HFF-Myc (cell line): ENCODE results near the gene ARPIN.
"Not testable (repeated sequence)": the region's sequence is repeated elsewhere in the genome, so short reads cannot be mapped to it uniquely, and the experiment has no call there.

Source experiments
- DNase-seq: peaks from one replicate; pipeline ENCODE4 v3.0.0-alpha.2; 2011; ENCODE audit warnings: low read depth; ENCODE audit errors: extremely low read depth
- H3K4me3 ChIP-seq: replicated peaks from 2 replicates; pipeline ENCODE4 v1.5.1; 2011; ENCODE audit warnings: low read depth, mild to moderate bottlenecking, control low read depth, low read length
- CTCF ChIP-seq: IDR thresholded peaks from 2 replicates; pipeline ENCODE4 v1.5.1; 2012; ENCODE audit warnings: mild to moderate bottlenecking, low read depth, low read length, control low read depth; ENCODE audit errors: missing control alignments

ARPIN gene

DNA sequence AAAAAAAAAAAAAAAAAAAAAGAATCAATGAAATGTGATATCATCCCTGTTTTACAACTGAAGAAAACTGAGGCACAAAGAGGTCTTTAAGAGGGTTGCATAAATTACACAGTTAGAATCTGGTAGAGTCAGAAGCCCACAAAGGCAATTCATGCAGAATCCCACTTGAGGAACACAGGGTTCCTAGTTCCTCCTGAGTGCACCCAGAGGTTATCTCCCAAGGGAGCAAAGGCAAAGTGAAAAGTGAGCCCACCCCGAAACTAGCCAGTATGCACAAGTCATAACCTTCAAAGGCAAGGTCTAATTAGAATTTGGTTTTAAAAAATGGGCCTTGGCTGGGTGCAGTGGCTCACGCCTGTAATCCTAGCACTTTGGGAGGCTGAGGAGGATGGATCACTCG is 56.8 kb downstream of the ARPIN start:
- DNase-seq: no peak
- TF ChIP-seq CTCF: no peak
- no peak overlapping the region for H3K4me3 ChIP-seq

DNA sequence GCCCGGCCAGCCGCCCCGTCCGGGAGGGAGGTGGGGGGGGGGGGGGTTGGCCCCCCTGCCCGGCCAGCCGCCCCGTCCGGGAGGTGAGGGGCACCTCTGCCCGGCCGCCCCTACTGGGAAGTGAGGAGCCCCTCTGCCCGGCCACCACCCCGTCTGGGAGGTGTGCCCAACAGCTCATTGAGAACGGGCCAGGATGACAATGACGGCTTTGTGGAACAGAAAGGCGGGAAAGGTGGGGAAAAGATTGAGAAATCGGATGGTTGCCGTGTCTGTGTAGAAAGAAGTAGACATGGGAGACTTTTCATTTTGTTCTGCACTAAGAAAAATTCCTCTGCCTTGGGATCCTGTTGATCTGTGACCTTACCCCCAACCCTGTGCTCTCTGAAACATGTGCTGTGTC is 57.9 kb downstream of the ARPIN start:
- not testable (repeated sequence) for DNase-seq, H3K4me3 ChIP-seq

GRCh38 chr15:89852342-89852995 is 60.3 kb downstream of the ARPIN start:
- H3K4me3 ChIP-seq: no peak overlapping the region
- DNase-seq: no peak
- TF ChIP-seq CTCF: no peak

DNA sequence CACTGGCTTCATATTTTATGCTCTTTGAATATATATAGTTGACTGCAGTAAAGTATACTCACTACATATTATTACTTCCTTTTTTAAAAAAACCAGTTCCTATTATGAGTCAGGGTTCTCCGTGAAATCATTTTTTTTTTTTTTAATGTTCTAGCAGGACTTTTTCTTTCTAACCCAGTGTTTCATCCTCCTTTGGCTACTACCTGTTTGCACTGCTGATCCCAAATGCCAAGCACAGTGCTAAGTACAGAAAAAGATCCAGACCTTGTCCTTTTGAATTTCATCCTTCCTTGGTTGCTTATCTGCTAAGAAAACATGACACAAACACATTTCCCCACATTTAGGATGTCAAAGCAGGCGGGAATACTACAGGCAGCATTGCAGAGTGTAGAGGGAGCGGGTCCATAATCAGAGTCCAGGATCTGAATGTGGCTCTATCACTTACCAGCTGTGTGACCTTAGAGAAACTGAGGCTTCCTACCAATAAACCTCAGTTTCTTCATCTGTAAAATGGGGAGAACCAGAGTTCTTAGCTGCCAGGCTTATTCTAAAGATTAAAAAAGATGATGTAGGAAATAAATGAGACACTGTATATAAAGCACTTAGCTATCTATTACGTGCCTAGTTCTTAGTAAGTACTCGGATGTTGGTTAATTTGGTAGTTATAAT is 60.9 kb downstream of the ARPIN start:
- TF ChIP-seq CTCF: no peak
- no peak overlapping the region for H3K4me3 ChIP-seq
- DNase-seq: no peak

DNA sequence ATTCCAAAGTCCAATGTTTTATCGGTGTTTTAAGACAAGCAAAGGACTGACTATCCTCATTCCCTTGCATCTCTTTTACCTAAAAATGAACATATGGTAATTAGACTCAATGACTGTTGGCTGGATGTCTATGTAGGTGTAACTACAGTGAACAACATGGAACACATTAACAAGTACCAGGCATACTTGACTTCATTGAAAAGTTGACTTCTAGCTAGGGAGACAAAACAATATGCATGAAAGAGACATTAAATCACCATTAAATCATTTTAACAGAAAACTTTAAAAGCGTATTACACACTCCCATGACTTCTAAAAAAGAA is 63.8 kb downstream of the ARPIN start:
- H3K4me3 ChIP-seq: no peak overlapping the region
- DNase-seq: no peak
- no peak for TF ChIP-seq CTCF

GRCh38 chr15:89847101-89847500 is 65.7 kb downstream of the ARPIN start:
- no peak overlapping the region for H3K4me3 ChIP-seq
- no peak for DNase-seq
- no peak for TF ChIP-seq CTCF

GRCh38 chr15:89845305-89845893 is 67.4 kb downstream of the ARPIN start:
- DNase-seq: peak; percentile 78
- TF ChIP-seq CTCF: no peak

More at GRCh38 chr15:89845305-89845893, 67.4 kb downstream of the ARPIN start:
- H3K4me3 ChIP-seq: no peak overlapping the region
